Thyroid gland (tissue), 4 donors: ENCODE results near the gene MESD. TPM values are rescaled to one million over a fixed set of nuclear protein-coding genes. Genes with fewer than 3 reads are reported as not detected.

ENCODE experiments used
- DNase-seq, 2 donors: peaks; one replicate each; pipeline ENCODE4 v3.0.0-alpha.2; 2019
- H3K27ac ChIP-seq, 3 donors: fragments of 200-600 bp; sonication (generic); 1 replicate in 2 of 3; 2 replicates in 1 of 3; pipeline ENCODE4 v1.5.1; 2016 to 2019; ENCODE audit warnings: mild to moderate bottlenecking in 1 of 3, moderate library complexity in 1 of 3
- H3K27me3 ChIP-seq: fragments of 200-600 bp; sonication (generic); one replicate; pipeline ENCODE4 v1.5.1; 2019
- H3K36me3 ChIP-seq, 2 donors: fragments of 200-600 bp; sonication (generic); one replicate each; pipeline ENCODE4 v1.5.1; 2016 to 2019
- H3K4me1 ChIP-seq, 2 donors: fragments of 200-600 bp; sonication (generic); one replicate each; pipeline ENCODE4 v1.5.1; 2017 to 2019
- H3K4me3 ChIP-seq, 3 donors: fragments of 200-600 bp; sonication (generic); replicated peaks in 1 of 3; 1 replicate in 2 of 3; 2 replicates in 1 of 3; pipeline ENCODE4 v1.5.1; 2016; ENCODE audit warnings: mild to moderate bottlenecking in 1 of 3
- H3K9me3 ChIP-seq: fragments of 200-600 bp; sonication (generic); one replicate; pipeline ENCODE4 v1.5.1; 2017
- CTCF ChIP-seq, 6 experiments: fragments of 200-600 bp in 3 of 6; fragments of 450-650 bp in 3 of 6; sonication (generic) in 3 of 6; IDR thresholded peaks; one replicate each; pipeline ENCODE4 v1.5.1; 2016 to 2019; ENCODE audit warnings: antibody characterized with exemption in 6 of 6, mild to moderate bottlenecking in 2 of 6, inconsistent platforms in 1 of 6, moderate library complexity in 1 of 6
- POLR2A ChIP-seq, 2 donors: fragments of 450-650 bp; IDR thresholded peaks; one replicate each; pipeline ENCODE4 v1.6.1; 2017; ENCODE audit warnings: antibody characterized with exemption in 2 of 2, mild to moderate bottlenecking in 2 of 2, moderate library complexity in 1 of 2
- WGBS, 2 donors: methylation state at CpG; one replicate each; pipeline ENCODE4 v1.1.5; 2017; 5-methylcytosine and 5-hydroxymethylcytosine counted together
- intact Hi-C: fragments of 100-400 bp; cut with DNase I; formaldehyde crosslinking; loops from one replicate; pipeline ENCODE4 v1.15.1; 2023
- total RNA-seq, 4 donors: library from RNA; depleted of rRNA; stranded (reverse); fragments of >200 nt; gene quantifications; one replicate each; pipeline ENCODE4 v1.2.3, GENCODE V29; 2016

The MESD gene
- total RNA-seq, 4 donors from 2014 or later = 53.7 to 74.6 (median 70.9) TPM

- H3K36me3 ChIP-seq = no peaks in the 10 kb centered on the region
- no peak for DNase-seq
- H3K27me3 ChIP-seq = no peaks in the 10 kb centered on the region
- no peaks in the 10 kb centered on the region for H3K9me3 ChIP-seq
- H3K4me1 ChIP-seq = no peaks in the 10 kb centered on the region
- no peak overlapping the region for H3K4me3 ChIP-seq
- no peak overlapping the region for H3K27ac ChIP-seq
- 76 to 82% methylated on average over 7 of the region's 7 CpGs for WGBS, 2 donors
- intact Hi-C loops = no loop called here
- TF ChIP-seq POLR2A (IDR thresholded peaks at IDR 0.05) (no peak), CTCF (IDR thresholded peaks at IDR 0.05) (no peak)
Measured at GRCh38 chr15:80916056-80916455, 73.6 kb downstream of the MESD start.

- TF ChIP-seq CTCF (IDR thresholded peaks at IDR 0.05) = no peak
- no peak for TF ChIP-seq POLR2A (IDR thresholded peaks at IDR 0.05)
- no peak overlapping the region for H3K27ac ChIP-seq
- H3K4me1 ChIP-seq = no peaks in the 10 kb centered on the region
- 65 to 66% methylated on average over 3 of the region's 3 CpGs for WGBS, 2 donors
- H3K36me3 ChIP-seq = no peaks in the 10 kb centered on the region
- DNase-seq = no peak
- H3K9me3 ChIP-seq = no peaks in the 10 kb centered on the region
- no peaks in the 10 kb centered on the region for H3K27me3 ChIP-seq
- no peak overlapping the region for H3K4me3 ChIP-seq
- intact Hi-C loops = no loop called here
Measured at GRCh38 chr15:80915472-80915871, 74.1 kb downstream of the MESD start.

GRCh38 chr15:80913541-80913940, 76.1 kb downstream of the MESD start:
- Histone ChIP-seq H3K27me3 (no peaks in the 10 kb centered on the region), H3K9me3 (no peaks in the 10 kb centered on the region), H3K27ac (no peak overlapping the region), H3K4me3 (no peak overlapping the region), H3K36me3 (peaks cover under 1 to 10% of the 10 kb centered on the region in 2 donors), H3K4me1 (no peaks in the 10 kb centered on the region)
- TF ChIP-seq CTCF (IDR thresholded peaks at IDR 0.05) (no peak), POLR2A (IDR thresholded peaks at IDR 0.05) (no peak)
- intact Hi-C loops = no loop called here
- no peak for DNase-seq
- WGBS, 2 donors = 77 to 83% methylated on average over 5 of the region's 5 CpGs

GRCh38 chr15:80912673-80913072, 76.9 kb downstream of the MESD start:
- TF ChIP-seq CTCF (IDR thresholded peaks at IDR 0.05) (no peak), POLR2A (IDR thresholded peaks at IDR 0.05) (no peak)
- Histone ChIP-seq H3K4me3 (no peak overlapping the region), H3K27me3 (no peaks in the 10 kb centered on the region), H3K27ac (no peak overlapping the region), H3K36me3 (peaks cover 5 to 11% of the 10 kb centered on the region in 2 donors), H3K4me1 (no peaks in the 10 kb centered on the region), H3K9me3 (no peaks in the 10 kb centered on the region)
- WGBS, 2 donors = 93 to 97% methylated on average over 6 of the region's 6 CpGs
- no peak for DNase-seq
- intact Hi-C loops = no loop called here

GRCh38 chr15:80911821-80912220, 77.8 kb downstream of the MESD start:
- intact Hi-C loops = no loop called here
- peaks cover 5 to 11% of the 10 kb centered on the region in 2 donors for H3K36me3 ChIP-seq
- no peak for DNase-seq
- no peaks in the 10 kb centered on the region for H3K27me3 ChIP-seq
- TF ChIP-seq CTCF (IDR thresholded peaks at IDR 0.05) (no peak), POLR2A (IDR thresholded peaks at IDR 0.05) (no peak)
- H3K4me3 ChIP-seq = no peak overlapping the region
- no peaks in the 10 kb centered on the region for H3K9me3 ChIP-seq
- no peaks in the 10 kb centered on the region for H3K4me1 ChIP-seq
- H3K27ac ChIP-seq = no peak overlapping the region
- 93 to 100% methylated on average over 1 of the region's 1 CpG for WGBS, 2 donors
